Gastrocnemius medialis (tissue), 4 donors: ENCODE measurements around the gene PLSCR3.

Experiments
- POLR2A ChIP-seq, 2 donors: fragments of 450-650 bp; IDR thresholded peaks; one replicate each; pipeline ENCODE4 v1.6.1; 2017; ENCODE audit warnings: antibody characterized with exemption in 2 of 2, mild to moderate bottlenecking in 2 of 2, moderate library complexity in 2 of 2
- TF ChIP-seq, protein P1 (sequence below), 5 experiments: fragments of 450-650 bp in 3 of 5; fragments of 200-600 bp in 2 of 5; sonication (generic) in 2 of 5; IDR thresholded peaks in 4 of 5; conservative IDR thresholded peaks in 1 of 5; 1 replicate in 4 of 5; 2 replicates in 1 of 5; pipeline ENCODE4 v1.5.1; 2016 to 2019; ENCODE audit warnings: antibody characterized with exemption in 5 of 5, mild to moderate bottlenecking in 3 of 5, moderate library complexity in 3 of 5

DNA sequence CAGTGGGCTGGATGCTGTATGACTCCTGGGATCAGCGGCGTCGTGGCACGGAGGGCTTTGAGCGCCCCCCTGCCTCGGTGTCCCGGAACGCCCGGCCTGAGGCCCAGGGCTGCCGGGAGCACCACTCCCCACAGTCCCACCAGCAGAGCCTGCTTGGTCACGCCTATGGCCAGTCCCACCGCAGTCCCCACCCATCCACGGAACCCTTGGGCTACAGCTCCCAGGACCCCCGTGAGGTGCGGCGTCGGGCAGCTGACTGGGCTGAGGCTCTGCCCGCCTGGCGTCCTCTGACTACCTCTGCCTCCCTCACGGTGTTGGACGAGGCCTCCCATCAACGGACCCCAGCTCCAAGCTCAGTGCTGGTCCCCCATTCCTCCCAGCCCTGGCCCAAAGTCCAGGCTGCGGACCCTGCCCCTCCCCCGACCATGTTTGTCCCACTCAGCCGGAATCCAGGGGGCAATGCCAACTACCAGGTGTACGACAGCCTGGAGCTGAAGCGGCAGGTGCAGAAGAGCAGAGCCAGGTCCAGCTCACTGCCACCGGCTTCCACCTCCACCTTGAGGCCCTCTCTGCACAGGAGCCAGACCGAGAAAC, 32.7 kb upstream of the PLSCR3 start:
- no peak for TF ChIP-seq POLR2A (IDR thresholded peaks at IDR 0.05)
- TF ChIP-seq, protein P1, sequence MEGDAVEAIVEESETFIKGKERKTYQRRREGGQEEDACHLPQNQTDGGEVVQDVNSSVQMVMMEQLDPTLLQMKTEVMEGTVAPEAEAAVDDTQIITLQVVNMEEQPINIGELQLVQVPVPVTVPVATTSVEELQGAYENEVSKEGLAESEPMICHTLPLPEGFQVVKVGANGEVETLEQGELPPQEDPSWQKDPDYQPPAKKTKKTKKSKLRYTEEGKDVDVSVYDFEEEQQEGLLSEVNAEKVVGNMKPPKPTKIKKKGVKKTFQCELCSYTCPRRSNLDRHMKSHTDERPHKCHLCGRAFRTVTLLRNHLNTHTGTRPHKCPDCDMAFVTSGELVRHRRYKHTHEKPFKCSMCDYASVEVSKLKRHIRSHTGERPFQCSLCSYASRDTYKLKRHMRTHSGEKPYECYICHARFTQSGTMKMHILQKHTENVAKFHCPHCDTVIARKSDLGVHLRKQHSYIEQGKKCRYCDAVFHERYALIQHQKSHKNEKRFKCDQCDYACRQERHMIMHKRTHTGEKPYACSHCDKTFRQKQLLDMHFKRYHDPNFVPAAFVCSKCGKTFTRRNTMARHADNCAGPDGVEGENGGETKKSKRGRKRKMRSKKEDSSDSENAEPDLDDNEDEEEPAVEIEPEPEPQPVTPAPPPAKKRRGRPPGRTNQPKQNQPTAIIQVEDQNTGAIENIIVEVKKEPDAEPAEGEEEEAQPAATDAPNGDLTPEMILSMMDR (IDR thresholded peaks at IDR 0.05 in 4 of 5, conservative IDR thresholded peaks at IDR 0.05 in 1 of 5), result no peak
